Measurements from ENCODE around the gene EDARADD.
"Not testable (repeated sequence)": the region's sequence is repeated elsewhere in the genome, so short reads cannot be mapped to it uniquely, and the experiment has no call there.

Gene EDARADD

DNA sequence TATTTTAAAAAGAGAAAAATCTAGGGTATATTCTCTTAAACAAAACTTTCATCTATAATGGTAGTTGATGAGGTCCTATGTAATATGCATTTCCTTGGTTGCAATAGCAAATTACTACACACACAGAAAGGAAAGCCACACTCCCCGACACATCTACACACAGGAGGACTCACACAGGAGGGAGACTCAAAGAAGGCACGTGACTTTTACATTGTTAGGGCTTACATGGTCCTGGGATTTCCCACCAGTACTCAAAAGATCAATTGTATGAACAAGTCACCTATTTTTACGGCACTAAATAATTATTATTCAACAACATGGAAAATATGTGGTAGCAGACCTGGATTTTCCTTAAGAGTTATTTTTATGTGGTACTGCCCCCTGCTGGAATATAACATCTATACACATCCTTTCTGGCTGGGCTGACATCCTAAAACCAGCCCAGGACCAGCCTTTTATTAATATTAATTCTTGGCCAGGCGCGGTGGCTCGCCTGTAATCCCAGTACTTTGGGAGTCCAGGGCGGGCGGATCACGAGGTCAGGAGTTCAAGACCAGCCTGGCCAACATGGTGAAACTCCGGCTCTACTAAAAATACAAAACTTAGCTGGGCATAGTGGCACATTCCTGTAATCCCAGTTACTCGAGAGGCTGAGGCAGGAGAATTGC is 95.8 kb downstream of the EDARADD start:
- peak; percentile 78 for DNase-seq (ENCODE audit: low spot score)

DNA sequence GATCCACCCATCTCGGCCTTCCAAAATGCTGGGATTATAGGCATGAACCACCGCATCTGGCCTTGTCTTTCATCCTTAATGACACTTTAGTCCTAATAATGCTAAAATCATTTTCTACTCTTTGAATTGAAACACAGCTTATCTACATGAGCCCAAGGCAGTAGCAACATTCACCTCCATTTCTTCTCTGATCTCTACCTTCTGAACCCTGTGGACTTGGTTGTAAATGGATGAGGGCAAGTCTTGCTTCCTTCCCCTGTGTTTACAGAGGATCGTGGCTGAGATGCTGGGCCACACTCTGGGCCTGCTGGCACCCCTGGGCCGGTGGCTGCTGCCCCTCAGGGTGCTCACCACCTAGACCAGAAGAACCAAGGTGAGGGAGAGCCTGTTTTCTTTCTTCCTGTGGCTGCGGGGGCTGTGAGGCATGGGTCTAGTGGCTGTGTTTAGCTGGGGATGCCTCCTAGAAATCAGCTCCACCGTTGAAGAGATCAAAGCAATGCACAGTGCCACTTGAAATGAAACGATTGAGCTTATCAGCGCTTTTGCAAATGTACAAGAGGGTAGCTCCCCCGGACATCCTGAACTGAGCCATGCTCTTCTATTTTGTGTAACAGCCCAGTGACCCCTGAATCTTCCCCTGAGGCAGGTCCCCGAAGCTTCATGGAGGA is 97.5 kb downstream of the EDARADD start:
- no peak for DNase-seq (ENCODE audit: low spot score)

DNA sequence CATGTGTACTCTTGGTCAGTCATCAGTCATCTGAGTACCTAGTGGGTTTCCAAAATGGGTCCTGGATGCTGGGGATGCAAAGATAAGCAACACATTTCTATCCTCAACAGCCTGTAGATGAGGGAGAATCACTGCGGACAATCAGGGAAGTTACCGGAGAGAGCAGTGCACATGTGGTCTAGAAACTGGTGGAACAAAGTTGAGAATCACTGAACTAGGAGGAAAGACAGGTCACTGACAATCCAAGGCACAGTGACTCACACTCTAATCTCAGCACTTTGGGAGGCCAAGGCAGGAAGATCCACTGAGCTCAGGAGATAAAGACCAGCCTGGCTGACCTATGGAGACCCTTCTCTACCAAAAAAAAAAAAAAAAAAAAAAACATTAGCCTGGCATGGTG is 98.3 kb downstream of the EDARADD start:
- DNase-seq (ENCODE audit: low spot score): no peak

DNA sequence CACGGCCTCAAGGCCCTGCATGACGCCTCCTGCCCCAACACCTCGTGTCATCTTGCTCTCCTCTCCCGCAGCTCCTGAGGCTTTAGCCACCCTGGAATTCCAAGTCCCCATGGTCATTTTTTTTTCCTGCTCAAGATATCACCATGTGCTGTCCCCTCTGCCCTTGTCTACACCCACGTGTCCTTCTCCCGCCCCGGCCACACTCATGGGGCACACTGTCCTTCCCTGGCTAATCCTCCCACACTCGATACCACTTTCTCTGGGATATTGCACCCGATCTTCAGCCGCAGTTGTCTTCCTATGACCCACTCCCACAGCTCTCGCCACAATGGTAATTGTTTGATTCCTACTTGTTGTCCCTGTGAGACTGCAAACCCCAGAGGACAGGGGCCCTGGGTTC is 100.0 kb downstream of the EDARADD start:
- peak; percentile 50 for DNase-seq (ENCODE audit: low spot score)

DNA sequence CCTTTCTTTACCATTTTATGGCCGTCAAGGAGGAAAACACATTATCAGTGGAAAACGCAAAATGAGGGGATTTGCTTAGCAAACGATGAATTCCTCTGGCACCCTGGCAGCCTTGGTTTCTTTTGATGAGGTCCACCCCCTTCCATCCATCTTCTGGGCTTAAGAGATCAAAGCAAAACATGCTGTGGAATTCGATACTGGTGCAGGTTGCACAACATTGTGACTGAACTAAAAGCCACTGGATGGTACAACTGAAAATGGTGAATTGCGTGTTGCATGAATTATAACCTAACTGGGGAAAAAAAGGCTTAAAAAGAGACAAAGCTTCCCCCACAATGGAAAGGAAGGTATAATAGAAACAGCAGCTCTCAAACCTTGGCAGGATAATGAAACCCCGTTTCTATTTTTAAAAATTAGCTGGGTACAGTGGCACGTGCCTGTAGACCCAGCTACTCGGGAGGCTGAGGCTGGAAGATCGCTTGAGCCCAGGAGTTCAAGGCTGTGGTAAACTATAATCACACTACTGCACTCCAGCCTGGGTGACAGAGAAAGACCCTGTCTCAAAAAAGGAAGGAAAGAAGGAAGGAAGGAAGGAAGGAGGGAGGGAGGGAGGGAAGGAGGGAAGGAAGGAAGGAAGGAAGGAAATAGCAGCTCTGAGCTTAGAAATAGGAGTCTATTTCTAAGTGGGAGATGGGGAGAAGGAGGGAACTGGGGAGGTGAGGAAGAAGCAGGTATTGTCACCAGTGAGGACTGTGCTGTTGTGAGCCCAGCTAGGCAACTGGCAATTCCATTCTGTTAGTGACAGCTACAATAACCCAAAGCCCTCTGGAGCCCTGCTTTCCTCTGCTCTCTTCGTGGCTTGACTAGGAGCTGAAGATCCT is 100.7 kb downstream of the EDARADD start:
- DNase-seq (ENCODE audit: low spot score): peak; percentile 94

DNA sequence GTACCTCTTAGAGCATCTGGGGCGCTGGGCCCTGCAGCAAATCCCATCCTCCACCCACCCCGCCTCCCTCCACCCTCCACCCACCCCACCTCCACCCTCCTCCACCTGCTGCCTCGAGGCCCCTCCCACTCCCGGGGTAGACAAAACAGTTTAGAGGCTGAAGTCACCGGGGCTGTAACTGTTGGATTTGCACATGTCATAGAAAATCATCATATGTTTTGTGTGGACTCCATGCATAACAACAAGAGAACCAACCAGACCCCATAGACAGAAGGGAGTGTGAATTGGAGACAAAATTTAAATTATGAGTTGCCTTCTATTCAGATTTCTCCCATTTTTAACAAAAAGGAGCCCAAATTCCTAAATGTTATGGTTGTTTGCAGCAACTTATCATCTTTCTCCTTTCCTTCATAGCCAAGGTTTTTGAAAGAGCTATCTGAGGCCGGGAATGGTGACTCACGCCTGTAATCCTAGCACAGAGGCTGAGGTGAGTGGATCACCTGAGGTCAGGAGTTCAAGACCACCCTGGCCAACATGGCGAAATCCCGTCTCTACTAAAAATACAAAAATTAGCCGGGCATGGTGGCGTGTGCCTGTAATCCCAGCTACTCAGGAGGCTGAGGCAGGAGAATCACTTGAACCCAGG is 101.5 kb downstream of the EDARADD start:
- DNase-seq (ENCODE audit: low spot score): peak; percentile 85

DNA sequence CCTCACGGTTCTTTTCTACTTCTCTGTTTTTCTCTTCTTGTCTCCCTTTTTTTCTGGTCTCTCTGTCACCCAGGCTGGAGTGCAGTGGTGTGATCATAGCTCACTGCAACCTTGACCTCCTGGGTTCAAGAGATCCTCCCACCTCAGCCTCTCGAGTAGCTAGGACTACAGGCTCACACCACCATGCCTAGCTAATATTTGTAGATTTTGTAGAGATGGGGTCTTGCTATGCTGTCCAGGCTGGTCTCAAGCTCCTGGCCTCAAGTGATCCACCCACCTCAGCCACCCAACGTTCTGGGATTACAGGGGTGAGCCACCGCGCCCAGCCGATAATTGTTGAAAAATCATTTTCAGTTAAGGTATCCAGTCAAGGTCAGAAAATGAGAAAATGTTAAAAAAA is 103.8 kb downstream of the EDARADD start:
- no peak for DNase-seq (ENCODE audit: low spot score)

DNA sequence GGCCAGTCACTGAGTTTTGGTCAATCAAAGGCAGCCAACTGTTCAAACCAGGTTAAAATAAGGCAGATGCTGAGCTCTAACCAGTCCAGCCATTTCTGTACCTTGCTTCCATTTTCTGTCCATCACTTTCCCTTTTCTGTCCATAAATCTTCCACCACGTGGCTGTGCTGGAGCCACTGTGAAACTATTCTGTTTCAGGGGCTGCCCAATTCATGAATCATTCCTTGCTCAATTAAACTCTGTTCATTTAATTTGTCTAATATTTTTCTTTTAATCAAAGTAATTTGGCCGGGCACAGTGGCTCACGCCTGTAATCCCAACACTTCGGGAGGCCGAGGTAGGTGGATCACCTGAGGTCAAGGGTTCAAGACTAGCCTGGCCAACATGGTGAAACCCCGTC is 107.0 kb downstream of the EDARADD start:
- no peak for DNase-seq (ENCODE audit: low spot score)

DNA sequence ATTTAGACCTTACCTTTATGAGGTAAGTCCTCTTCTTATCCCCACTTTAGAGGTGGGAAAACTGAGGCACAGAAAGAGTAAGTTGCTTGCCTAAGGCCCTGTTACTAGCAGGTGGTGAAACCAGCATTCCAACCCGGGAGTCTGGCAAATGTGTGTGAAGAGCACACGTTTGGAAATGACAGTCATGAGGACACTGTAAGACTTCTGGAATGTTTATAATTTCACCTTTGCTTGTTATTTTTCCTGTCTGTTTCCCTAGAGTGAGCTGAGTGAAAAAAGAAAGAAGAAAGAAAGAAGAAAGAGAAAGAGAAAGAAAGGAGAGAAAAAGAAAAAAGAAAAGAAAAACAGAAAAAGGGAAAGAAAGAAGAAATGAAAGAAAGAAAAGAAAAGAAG is 108.5 kb downstream of the EDARADD start:
- peak; percentile 63 for DNase-seq (ENCODE audit: low spot score)

DNA sequence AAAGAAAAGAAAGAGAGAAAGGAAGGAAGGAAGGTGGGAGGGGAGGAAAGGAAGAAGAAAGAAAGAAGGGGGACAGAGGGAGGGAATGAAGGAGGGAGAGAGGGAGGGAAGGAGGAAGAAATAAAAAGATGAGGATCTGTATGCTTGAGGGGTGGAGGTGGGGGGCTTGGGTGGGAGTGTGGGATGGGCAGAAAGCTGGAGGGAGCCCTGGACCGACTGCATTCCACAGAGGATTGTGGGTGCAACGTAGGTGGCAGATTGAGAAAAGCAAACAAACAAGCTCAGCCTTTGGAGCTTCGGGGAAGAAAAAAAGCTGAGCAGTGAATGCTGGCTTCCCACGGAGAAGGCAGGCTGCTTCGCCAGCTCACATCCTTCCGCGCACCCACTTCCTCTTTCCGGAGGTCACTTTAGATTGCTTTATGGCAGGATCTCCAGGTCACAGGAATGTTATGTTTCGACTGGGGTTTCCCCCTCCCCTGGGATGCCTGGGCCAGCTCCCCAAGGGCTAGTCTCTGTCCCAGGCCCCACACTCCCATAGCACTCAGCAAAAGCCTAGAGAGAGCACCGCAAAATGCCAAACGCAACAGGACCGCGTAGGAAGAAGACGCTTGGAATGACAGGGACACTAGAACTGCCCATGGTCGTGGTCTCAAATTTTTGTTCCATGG is 109.0 kb downstream of the EDARADD start:
- peak; percentile 96 for DNase-seq (ENCODE audit: low spot score)

DNA sequence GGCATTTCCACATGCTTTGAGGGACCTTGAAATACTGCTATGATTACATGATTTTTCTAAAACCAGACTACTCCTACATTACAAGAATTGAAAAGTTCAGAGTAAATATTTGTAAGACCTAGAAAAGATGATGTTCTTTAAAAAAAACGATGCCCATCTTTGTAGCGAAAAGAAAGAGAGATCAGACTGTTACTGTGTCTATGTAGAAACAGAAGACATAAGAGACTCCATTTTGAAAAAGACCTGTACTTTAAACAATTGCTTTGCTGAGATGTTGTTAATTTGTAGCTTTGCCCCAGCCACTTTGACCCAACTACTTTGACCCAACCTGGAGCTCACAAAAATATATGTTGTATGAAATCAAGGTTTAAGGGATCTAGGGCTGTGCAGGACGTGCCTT is 110.3 kb downstream of the EDARADD start:
- DNase-seq (ENCODE audit: low spot score): not testable (repeated sequence)

DNA sequence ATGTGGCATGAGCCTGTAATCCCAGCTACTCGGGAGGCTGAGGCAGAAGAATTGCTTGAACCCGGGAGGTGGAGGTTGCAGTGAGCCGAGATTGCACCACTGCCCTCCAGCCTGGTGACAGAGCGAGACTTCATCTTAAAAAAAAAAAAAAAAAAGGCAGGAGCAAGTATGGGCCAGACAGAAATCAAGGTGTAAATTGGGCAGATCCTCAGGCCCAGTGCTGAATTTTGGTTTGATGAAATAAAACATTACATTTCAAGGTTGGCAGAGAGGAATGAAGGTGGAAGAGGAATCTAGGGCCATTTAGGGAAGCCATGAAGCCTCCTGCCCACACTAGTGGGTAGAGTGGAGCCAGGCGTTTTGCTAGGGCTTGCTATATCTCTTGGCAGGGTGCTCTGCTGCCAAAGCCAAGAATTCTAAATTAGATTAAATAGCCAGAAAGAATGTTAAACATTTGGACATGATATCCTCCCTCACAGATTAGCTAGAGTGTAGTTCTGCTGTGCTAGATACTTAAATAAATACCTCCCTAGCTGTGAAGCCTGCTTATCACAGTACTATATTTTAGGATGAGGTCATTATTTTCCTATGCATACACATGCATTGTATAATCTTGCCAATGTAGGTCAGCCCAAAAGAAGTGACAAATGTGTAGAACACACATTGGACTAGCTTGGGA is 113.1 kb downstream of the EDARADD start:
- peak; percentile 4 for DNase-seq (ENCODE audit: low spot score)

DNA sequence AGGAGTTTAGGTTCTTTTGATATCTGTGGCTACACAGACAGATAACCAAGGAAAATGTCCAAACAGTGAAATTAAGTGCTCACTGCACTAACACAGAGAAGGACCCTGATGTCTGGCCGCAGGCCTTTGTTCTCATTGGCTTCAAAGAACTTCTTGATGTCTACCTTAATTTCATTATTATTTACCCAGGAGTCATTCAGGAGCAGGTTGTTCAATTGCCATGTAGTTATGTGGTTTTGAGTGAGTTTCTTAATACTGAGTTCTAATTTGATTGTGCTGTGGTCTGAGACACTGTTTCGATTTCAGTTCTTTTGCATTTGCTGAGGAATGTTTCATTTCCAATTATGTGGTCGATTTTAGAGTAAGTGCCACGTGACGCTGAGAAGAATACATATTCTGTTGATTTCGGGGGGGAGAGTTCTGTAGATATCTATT is 114.5 kb downstream of the EDARADD start:
- DNase-seq (ENCODE audit: low spot score): peak; percentile 31

DNA sequence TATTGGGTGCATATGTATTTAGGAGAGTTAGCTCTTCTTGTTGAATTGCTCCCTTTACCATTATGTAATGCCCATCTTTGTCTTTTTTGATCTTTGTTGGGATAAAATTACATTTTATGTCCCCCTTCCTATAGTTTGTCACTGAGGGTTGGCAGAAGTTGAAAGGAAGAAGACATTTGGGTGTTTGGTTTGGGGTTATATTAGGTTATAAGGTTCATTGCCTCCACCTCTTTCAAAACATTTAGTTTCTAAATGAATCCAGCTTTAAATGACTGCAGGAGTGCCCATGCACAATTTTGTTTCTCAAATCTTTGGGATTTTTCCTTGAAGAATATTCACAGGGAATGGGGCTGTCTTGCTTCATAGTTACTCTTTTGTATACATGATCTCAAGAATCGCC is 115.1 kb downstream of the EDARADD start:
- no peak for DNase-seq (ENCODE audit: low spot score)

DNA sequence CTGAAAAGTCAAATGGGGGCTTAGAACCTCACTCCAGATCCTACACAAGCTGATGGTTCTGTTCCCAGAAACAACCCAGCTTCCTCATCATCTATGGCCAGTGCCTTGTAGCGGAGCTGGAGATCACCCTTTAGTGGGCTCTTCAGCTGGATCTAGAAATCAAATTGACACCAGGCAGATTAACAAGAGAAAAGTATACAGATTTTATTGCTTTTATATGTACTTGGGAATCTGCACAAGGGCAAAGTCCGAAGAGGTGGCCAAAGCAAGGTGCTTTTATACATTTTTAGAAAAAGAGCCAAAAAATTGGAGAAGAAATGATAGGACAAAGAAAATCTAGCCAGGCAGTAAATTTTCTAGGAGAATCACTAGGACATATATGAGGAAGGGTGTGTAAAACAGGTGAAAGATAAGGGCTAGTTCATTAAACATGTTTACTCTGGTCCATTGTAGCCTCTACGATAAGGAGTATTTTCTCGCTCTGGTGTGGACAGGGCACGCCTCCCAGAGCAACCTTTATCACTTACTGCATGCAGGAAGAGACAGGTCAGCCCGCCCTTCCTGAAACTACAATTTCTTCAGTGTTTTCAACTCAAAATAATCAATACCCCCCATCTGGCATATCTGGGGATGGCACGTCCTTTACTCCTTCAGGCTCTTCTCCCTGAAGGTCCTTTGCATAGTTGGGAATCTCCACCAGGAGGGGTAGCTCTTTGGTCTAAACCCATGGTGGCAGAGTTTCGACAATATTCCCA is 115.7 kb downstream of the EDARADD start:
- no peak for DNase-seq (ENCODE audit: low spot score)

DNA sequence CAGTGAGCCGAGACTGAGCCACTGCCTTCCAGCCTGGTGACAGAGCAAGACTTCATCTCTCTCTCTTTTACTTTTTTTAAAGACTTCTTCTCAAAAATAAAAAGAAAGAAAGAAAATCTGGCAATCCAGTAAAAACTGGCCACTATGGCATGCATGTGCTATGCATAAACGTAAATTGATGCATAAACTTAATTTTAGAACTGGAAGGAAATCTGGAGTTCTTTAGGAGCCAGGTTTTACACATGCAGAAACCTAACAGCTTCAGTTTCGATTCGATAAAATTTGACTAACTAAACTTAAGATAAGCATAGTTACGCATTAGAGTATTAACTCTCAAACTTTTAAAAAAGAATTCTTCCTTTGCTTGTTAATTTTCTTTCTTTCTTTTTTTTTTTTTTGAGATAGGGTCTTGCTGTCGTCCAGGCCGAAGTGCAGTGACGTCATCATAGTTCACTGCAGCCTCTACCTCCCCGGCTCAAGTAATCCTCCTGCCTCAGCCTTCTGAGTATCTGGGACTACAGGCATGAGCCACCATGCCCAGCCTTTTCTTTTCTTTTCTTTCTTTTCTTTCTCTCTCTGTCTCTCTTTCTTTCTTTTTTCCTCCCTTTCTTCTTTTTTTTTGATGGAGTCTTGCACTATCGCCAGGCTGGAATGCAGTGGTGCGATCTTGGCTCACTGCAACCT is 117.8 kb downstream of the EDARADD start:
- no peak for DNase-seq (ENCODE audit: low spot score)

DNA sequence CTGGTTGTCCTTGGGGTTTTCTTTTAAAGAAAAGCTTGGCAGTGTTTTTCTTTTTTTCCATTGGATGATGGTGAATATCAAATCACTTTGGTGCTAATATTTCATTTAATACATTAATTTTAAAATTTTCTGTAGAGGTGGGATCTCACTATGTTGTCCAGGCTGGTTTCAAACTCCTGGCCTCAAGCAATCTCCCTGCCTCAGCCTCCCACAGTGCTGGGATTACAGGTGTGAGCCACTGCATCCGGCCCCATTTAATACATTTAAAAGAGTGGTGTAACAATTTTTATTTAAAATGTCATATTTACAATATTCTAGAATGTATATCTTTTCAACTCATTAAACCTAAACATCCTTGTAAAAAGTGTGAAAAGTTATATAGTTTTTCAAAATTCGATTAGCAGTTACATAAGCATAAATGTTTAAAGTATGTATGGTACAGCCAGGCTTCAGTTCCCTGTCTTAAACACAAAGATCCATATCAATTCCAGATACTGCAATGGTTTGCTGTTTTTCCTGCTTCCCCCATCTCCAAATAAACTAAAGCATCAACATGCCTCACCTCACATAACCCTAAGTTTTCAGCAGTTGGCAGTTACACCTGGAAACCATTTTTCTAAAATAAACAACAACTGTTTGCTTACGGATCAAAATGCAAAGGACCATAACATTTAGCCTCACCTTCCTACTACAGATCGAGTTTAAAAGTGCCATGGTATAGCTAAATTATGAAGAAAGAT is 120.8 kb downstream of the EDARADD start:
- no peak for DNase-seq (ENCODE audit: low spot score)

DNA sequence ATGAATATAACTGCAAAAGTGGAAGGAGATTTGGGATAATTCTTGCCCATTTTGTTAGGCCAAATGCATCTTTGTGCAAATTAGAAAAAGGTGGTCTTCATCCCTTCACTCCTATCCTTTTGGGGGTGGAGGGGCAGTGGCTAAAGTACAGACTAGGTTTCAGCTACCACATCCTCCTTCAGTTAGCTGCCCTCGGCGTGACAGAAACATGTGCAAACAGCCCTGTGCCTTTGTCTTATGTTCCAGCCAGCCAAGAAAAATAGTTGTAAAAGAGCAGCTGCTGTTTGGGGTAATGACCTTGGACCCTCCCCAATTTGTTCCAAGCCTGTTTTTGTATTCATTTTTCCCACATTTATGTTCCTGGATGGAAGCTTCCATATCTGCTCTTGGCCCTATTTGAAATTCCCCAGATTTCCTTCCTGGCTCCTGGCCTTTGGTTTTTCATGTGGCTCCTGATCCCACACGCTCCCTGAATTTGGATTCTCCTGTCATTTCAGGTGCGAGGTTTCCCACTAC is 121.4 kb downstream of the EDARADD start:
- no peak for DNase-seq (ENCODE audit: low spot score)
